Large intestine (tissue), 3 donors: ENCODE measurements around the gene DOCK9. TPM values are rescaled to one million over a fixed set of nuclear protein-coding genes. Genes with fewer than 3 reads are reported as not detected.

ENCODE experiments used
- DNase-seq, 2 donors: peaks; one replicate each; pipeline versions ENCODE4 v3.0.0 to v3.0.0-alpha.2; 2013
- H3K27ac ChIP-seq: one replicate; pipeline ENCODE4 v1.5.1; 2013; ENCODE audit warnings: low read length
- H3K27me3 ChIP-seq: 2 replicates; pipeline ENCODE4 v1.6.1; 2013; ENCODE audit warnings: low read length; ENCODE audit not compliant: control insufficient read depth, insufficient read depth
- H3K36me3 ChIP-seq: 2 replicates; pipeline ENCODE4 v1.6.1; 2013; ENCODE audit warnings: low read length; ENCODE audit not compliant: control insufficient read depth, insufficient read depth
- H3K4me1 ChIP-seq: one replicate; pipeline ENCODE4 v1.6.1; 2013; ENCODE audit warnings: low read length; ENCODE audit not compliant: control insufficient read depth, insufficient read depth
- H3K4me3 ChIP-seq: one replicate; pipeline ENCODE4 v1.5.1; 2013; ENCODE audit warnings: low read length
- H3K9me3 ChIP-seq: one replicate; pipeline ENCODE4 v1.6.1; 2013; ENCODE audit warnings: mild to moderate bottlenecking, low read depth, low read length, moderate library complexity; ENCODE audit not compliant: control insufficient read depth
- WGBS: methylation state at CpG from one replicate; pipeline ENCODE4 v1.1.5; 2013; ENCODE audit warnings: low lambda C conversion rate; ENCODE audit not compliant: insufficient coverage; 5-methylcytosine and 5-hydroxymethylcytosine counted together
- polyA plus RNA-seq: library from polyadenylated mRNA; unstranded; fragments of 120-200 nt; gene quantifications from one replicate; pipeline ENCODE4 v1.2.1, GENCODE V29; 2013

The DOCK9 gene
- polyA plus RNA-seq, 1 donor, result 103 TPM

GRCh38 chr13:98961503-98962105, 16.3 kb downstream of the DOCK9 start:
- Histone ChIP-seq H3K4me3 (no peak overlapping the region), H3K9me3 (no peaks in the 10 kb centered on the region), H3K27ac (no peak overlapping the region), H3K4me1 (peaks cover 5% of the 10 kb centered on the region), H3K27me3 (no peaks in the 10 kb centered on the region), H3K36me3 (no peaks in the 10 kb centered on the region)
- no CpG with 5 or more reads among the region's 7 CpGs for WGBS
- no peak for DNase-seq

GRCh38 chr13:98960606-98961502, 17.0 kb downstream of the DOCK9 start:
- peaks cover 5% of the 10 kb centered on the region for H3K4me1 ChIP-seq
- DNase-seq, result no peak
- H3K4me3 ChIP-seq, result no peak overlapping the region
- no peak overlapping the region for H3K27ac ChIP-seq
- H3K36me3 ChIP-seq, result no peaks in the 10 kb centered on the region
- no peaks in the 10 kb centered on the region for H3K27me3 ChIP-seq
- WGBS, result no CpG with 5 or more reads among the region's 11 CpGs
- H3K9me3 ChIP-seq, result no peaks in the 10 kb centered on the region

- Histone ChIP-seq H3K4me1 (peaks cover 5% of the 10 kb centered on the region), H3K36me3 (no peaks in the 10 kb centered on the region), H3K9me3 (no peaks in the 10 kb centered on the region), H3K27ac (no peak overlapping the region), H3K4me3 (no peak overlapping the region), H3K27me3 (no peaks in the 10 kb centered on the region)
- no CpG with 5 or more reads among the region's 14 CpGs for WGBS
- no peak for DNase-seq
Measured at GRCh38 chr13:98959786-98960605, 17.9 kb downstream of the DOCK9 start.

- 100% methylated on average over 1 of the region's 2 CpGs for WGBS
- Histone ChIP-seq H3K4me1 (peaks cover 5% of the 10 kb centered on the region), H3K27me3 (no peaks in the 10 kb centered on the region), H3K9me3 (no peaks in the 10 kb centered on the region), H3K27ac (no peak overlapping the region), H3K36me3 (no peaks in the 10 kb centered on the region), H3K4me3 (no peak overlapping the region)
- peak in 1 of 2 donors; percentile 61 for DNase-seq
Measured at GRCh38 chr13:98959291-98959690, 18.6 kb downstream of the DOCK9 start.

- Histone ChIP-seq H3K36me3 (no peaks in the 10 kb centered on the region), H3K4me1 (peaks cover 5% of the 10 kb centered on the region), H3K27ac (no peak overlapping the region), H3K9me3 (no peaks in the 10 kb centered on the region), H3K4me3 (no peak overlapping the region), H3K27me3 (no peaks in the 10 kb centered on the region)
- DNase-seq, result no peak
- no CpG with 5 or more reads among the region's 3 CpGs for WGBS
Measured at GRCh38 chr13:98958443-98958794, 19.4 kb downstream of the DOCK9 start.

- WGBS, result no CpG with 5 or more reads among the region's 3 CpGs
- DNase-seq, result no peak
- Histone ChIP-seq H3K36me3 (no peaks in the 10 kb centered on the region), H3K4me3 (no peak overlapping the region), H3K27ac (no peak overlapping the region), H3K4me1 (peaks cover 5% of the 10 kb centered on the region), H3K9me3 (no peaks in the 10 kb centered on the region), H3K27me3 (no peaks in the 10 kb centered on the region)
Measured at GRCh38 chr13:98957731-98958442, 20.0 kb downstream of the DOCK9 start.

- 100% methylated on average over 2 of the region's 9 CpGs for WGBS
- Histone ChIP-seq H3K4me1 (peaks cover 5% of the 10 kb centered on the region), H3K9me3 (no peaks in the 10 kb centered on the region), H3K36me3 (no peaks in the 10 kb centered on the region), H3K27ac (no peak overlapping the region), H3K27me3 (no peaks in the 10 kb centered on the region), H3K4me3 (no peak overlapping the region)
- no peak for DNase-seq
Measured at GRCh38 chr13:98955336-98955735, 22.5 kb downstream of the DOCK9 start.

GRCh38 chr13:98954313-98954712, 23.6 kb downstream of the DOCK9 start:
- DNase-seq, result no peak
- no peak overlapping the region for H3K27ac ChIP-seq
- H3K27me3 ChIP-seq, result no peaks in the 10 kb centered on the region
- WGBS, result no CpG with 5 or more reads among the region's 4 CpGs
- H3K9me3 ChIP-seq, result no peaks in the 10 kb centered on the region
- H3K4me1 ChIP-seq, result peaks cover under 1% of the 10 kb centered on the region
- H3K4me3 ChIP-seq, result no peak overlapping the region
- no peaks in the 10 kb centered on the region for H3K36me3 ChIP-seq

- H3K4me3 ChIP-seq, result no peak overlapping the region
- 67% methylated on average over 1 of the region's 6 CpGs for WGBS
Measured at GRCh38 chr13:98951266-98951665, 26.6 kb downstream of the DOCK9 start.

GRCh38 chr13:98950705-98951104, 27.2 kb downstream of the DOCK9 start:
- 100% methylated on average over 1 of the region's 7 CpGs for WGBS
- no peak overlapping the region for H3K27ac ChIP-seq
- no peaks in the 10 kb centered on the region for H3K36me3 ChIP-seq
- H3K4me3 ChIP-seq, result no peak overlapping the region
- no peak for DNase-seq
- H3K4me1 ChIP-seq, result peaks cover 3% of the 10 kb centered on the region
- no peaks in the 10 kb centered on the region for H3K27me3 ChIP-seq
- H3K9me3 ChIP-seq, result no peaks in the 10 kb centered on the region

More at GRCh38 chr13:98951266-98951665, 26.6 kb downstream of the DOCK9 start:
- Histone ChIP-seq H3K27me3 (no peaks in the 10 kb centered on the region), H3K36me3 (no peaks in the 10 kb centered on the region), H3K27ac (no peak overlapping the region), H3K4me1 (peaks cover 3% of the 10 kb centered on the region), H3K9me3 (no peaks in the 10 kb centered on the region)
- DNase-seq, result no peak
